ENCODE measurements around the gene EEFSEC.

DNA sequence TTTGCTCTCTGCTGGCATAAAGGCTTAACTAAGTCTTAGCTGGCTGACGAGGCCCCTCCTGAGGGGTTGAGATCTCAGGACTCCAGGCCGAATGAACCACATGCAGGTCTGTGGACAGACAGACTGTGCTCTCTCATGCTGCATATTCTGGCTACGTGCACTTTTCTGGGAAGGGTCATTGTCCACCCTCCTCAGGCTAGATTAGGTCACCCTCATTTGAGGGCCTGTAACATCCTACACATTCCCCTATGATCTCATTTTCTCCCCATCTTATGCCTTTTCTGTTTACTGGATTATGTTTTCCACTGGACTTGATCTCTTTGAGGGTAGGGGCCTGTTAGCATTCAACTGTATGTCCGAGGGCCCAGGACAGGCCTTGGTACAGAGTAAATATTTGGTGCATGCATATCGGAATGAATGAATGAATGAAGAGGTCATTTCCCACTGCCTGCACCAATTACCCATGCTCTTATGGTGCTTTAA is 13.7 kb downstream of the EEFSEC start:
- TF ChIP-seq CTCF (IDR thresholded peaks at IDR 0.05; ENCODE audit: low read length) = no peak
- no peak for TF ChIP-seq EZH2 (optimal IDR thresholded peaks at IDR 0.05; ENCODE audit: low read depth, low read length)

All from MM.1S (cell line).